ENCODE data around the gene ESCO1. TPM values are rescaled to one million over a fixed set of nuclear protein-coding genes. Genes with fewer than 3 reads are reported as not detected.
"Not testable (repeated sequence)": the region's sequence is repeated elsewhere in the genome, so short reads cannot be mapped to it uniquely, and the experiment has no call there.

Gene ESCO1
- total and polyA plus RNA-seq, 7 experiments from 2014 or later: 7.5 to 36.4 (median 33.4) TPM

DNA sequence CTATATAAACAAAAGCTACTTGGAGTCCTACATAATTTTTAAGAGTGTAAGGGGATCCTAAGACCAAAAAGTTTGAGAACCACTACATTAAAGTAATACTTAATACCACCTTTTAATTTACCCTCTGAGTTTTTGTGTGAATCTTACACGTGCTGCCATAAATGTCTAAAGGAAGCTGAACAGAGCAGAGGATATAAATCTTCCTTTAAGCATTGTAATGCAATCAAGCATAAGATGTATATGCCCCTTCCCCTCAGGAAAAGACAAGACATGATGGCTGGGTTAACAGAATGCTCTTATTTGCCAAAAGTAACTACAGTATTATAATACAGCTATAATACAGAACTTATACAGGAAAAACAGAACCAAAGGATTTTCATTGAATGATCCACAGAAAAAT, 2.9 kb downstream of the ESCO1 start:
- H3K36me3 ChIP-seq (ENCODE audit: control insufficient read depth in 2 of 3, insufficient read depth in 3 of 3, low read length in 3 of 3): peaks cover 0 to 8% (median 0%) of the 10 kb centered on the region in 3 experiments
- DNase-seq (no peak), ATAC-seq (no peak)
- Mint-ChIP-seq H3K27ac (peak overlapping the region in 1 of 9 donors; percentile 43), H3K4me1 (peaks cover 25 to 70% (median 48%) of the 10 kb centered on the region in 7 donors), H3K9me3 (peaks cover 0 to 8% (median 0%) of the 10 kb centered on the region in 11 donors), H3K4me3 (peak overlapping the region in 7 of 10 donors; percentile 3 to 98 (median 39)), H3K36me3 (peaks cover 0 to 8% (median 6%) of the 10 kb centered on the region in 5 donors), H3K27me3 (no peaks in the 10 kb centered on the region)
- H3K27me3 ChIP-seq (ENCODE audit: control insufficient read depth in 2 of 2, insufficient read depth in 2 of 2, low read length in 2 of 2): no peaks in the 10 kb centered on the region
- H3K27ac ChIP-seq (ENCODE audit: low read depth, low read length): no peak overlapping the region
- ChIA-PET POLR2A (interaction anchor here (1.0 to 1.9 kb wide), 4 partner anchors 15 to 144 kb away, joined by 3 to 6 read pairs (median 4); partner anchors contain the start of gene SNRPD1), CTCF (interaction anchor here (0.6 to 0.7 kb wide), 2 partner anchors 41 to 54 kb away, joined by 3 to 4 read pairs; no protein-coding TSS in a partner anchor)
- no peak overlapping the region for H3K4me3 ChIP-seq (ENCODE audit: low read length)
- intact Hi-C loops (cut with micrococcal nuclease): no loop called here
- H3K9me3 ChIP-seq (ENCODE audit: control insufficient read depth in 2 of 3, low read length in 3 of 3): no peaks in the 10 kb centered on the region
- H3K4me1 ChIP-seq (ENCODE audit: control insufficient read depth in 2 of 2, insufficient read depth in 2 of 2, low read length in 2 of 2): peaks cover 20 to 31% of the 10 kb centered on the region in 2 donors

DNA sequence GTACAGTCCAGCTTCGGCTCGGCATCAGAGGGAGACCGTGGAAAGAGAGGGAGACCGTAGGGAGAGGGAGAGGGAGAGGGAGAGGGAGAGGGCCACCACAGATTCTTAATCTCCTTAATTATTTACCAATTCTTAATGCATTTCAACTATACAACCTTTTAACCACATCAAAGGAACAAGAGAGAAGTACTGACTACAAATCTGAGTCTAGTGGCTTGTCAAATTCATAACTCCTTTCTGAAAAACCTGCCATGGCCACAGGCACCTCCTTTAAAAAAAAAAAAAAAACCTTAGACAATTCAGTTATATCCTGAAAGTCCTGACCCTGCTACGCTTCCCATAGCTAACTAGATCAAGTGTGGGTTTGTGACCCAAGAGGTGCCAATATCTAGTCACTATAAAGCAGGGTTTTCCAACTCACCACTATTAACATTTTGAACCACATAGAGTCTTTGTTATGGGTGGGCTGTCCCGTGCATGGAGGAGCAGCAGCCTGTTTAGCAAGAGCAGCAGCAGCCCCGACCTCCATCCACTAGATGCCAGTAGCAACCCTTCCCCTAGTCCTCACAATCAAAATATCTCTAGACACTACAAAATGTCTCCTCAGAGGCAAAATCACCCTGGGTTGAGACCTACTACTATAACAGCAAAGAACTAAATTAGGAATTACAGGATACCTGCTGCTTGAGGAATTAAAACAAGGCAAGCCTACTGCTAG, 6.8 kb downstream of the ESCO1 start:
- peaks cover 0 to 21% (median 13%) of the 10 kb centered on the region in 5 donors for H3K36me3 Mint-ChIP-seq
- peak overlapping the region in 7 of 10 donors; percentile 3 to 50 (median 29) for H3K4me3 Mint-ChIP-seq
- H3K27ac ChIP-seq (ENCODE audit: low read depth, low read length): no peak overlapping the region
- no peaks in the 10 kb centered on the region for H3K27me3 ChIP-seq (ENCODE audit: control insufficient read depth in 2 of 2, insufficient read depth in 2 of 2, low read length in 2 of 2)
- intact Hi-C loops (cut with micrococcal nuclease): no loop called here
- H3K36me3 ChIP-seq (ENCODE audit: control insufficient read depth in 2 of 3, insufficient read depth in 3 of 3, low read length in 3 of 3): no peaks in the 10 kb centered on the region
- H3K4me1 Mint-ChIP-seq: peaks cover 22 to 64% (median 43%) of the 10 kb centered on the region in 7 donors
- H3K27me3 Mint-ChIP-seq: no peaks in the 10 kb centered on the region
- H3K9me3 Mint-ChIP-seq: no peaks in the 10 kb centered on the region
- ChIA-PET POLR2A (interaction anchor here (0.6 kb wide), 1 partner anchor 24 kb away, joined by 3 read pairs; no protein-coding TSS in a partner anchor), CTCF (interaction anchor here (1.1 kb wide), 1 partner anchor 10 kb away, joined by 3 read pairs; no protein-coding TSS in a partner anchor)
- no peak for DNase-seq
- peaks cover 10 to 17% of the 10 kb centered on the region in 2 donors for H3K4me1 ChIP-seq (ENCODE audit: control insufficient read depth in 2 of 2, insufficient read depth in 2 of 2, low read length in 2 of 2)
- peak overlapping the region in 1 of 9 donors; percentile 43 for H3K27ac Mint-ChIP-seq
- H3K9me3 ChIP-seq (ENCODE audit: control insufficient read depth in 2 of 3, low read length in 3 of 3): no peaks in the 10 kb centered on the region
- ATAC-seq: peak; percentile 54
- no peak overlapping the region for H3K4me3 ChIP-seq (ENCODE audit: low read length)

DNA sequence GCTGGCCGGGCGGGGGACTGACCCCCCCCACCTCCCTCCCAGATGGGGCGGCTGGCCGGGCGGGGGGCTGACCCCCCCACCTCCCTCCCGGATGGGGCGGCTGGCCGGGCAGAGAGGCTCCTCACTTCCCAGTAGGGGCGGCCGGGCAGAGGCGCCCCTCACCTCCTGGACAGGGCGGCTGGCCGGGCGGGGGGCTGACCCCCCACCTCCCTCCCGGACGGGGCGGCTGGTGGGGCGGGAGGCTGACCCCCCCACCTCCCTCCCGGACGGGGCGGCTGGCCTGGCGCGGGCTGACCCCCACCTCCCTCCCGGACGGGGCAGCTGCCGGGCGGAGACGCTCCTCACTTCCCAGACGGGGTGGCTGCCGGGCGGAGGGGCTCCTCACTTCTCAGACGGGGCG, 8.1 kb downstream of the ESCO1 start:
- H3K9me3 ChIP-seq (ENCODE audit: control insufficient read depth in 2 of 3, low read length in 3 of 3); H3K4me3 ChIP-seq (ENCODE audit: low read length); H3K27me3 Mint-ChIP-seq; CTCF ChIA-PET; ATAC-seq; DNase-seq; intact Hi-C loops (cut with micrococcal nuclease); H3K4me3 Mint-ChIP-seq; POLR2A ChIA-PET; H3K4me1 ChIP-seq (ENCODE audit: control insufficient read depth in 2 of 2, insufficient read depth in 2 of 2, low read length in 2 of 2); H3K27ac Mint-ChIP-seq; H3K36me3 ChIP-seq (ENCODE audit: control insufficient read depth in 2 of 3, insufficient read depth in 3 of 3, low read length in 3 of 3); H3K27ac ChIP-seq (ENCODE audit: low read depth, low read length); H3K27me3 ChIP-seq (ENCODE audit: control insufficient read depth in 2 of 2, insufficient read depth in 2 of 2, low read length in 2 of 2); H3K9me3 Mint-ChIP-seq: not testable (repeated sequence)
- peaks cover 18 to 61% (median 42%) of the 10 kb centered on the region in 7 donors for H3K4me1 Mint-ChIP-seq
- peaks cover 0 to 21% (median 20%) of the 10 kb centered on the region in 5 donors for H3K36me3 Mint-ChIP-seq

DNA sequence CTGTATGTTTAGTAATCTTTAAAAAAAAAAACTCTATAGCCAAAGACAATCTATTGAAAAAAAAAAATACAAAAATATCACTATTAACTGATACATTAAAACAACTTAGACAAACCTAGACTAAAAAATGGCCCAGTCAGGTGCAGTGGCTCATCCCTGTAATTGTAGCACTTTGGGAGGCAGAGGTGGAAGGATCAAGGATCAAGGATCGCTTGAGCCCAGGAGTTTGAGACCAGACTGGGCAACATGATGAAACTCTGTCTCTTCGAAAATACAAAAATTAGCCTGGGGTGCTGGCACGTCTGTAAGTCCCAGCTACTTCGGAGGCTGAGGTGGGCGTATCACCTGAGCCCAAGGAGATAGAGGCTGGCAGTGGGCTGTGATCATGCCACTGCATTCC, 16.1 kb downstream of the ESCO1 start:
- DNase-seq (no peak), ATAC-seq (no peak)
- no peak overlapping the region for H3K4me3 Mint-ChIP-seq
- Histone ChIP-seq H3K27me3 (ENCODE audit: control insufficient read depth in 2 of 2, insufficient read depth in 2 of 2, low read length in 2 of 2) (no peaks in the 10 kb centered on the region), H3K27ac (ENCODE audit: low read depth, low read length) (no peak overlapping the region), H3K36me3 (ENCODE audit: control insufficient read depth in 2 of 3, insufficient read depth in 3 of 3, low read length in 3 of 3) (no peaks in the 10 kb centered on the region), H3K4me3 (ENCODE audit: low read length) (no peak overlapping the region), H3K4me1 (ENCODE audit: control insufficient read depth in 2 of 2, insufficient read depth in 2 of 2, low read length in 2 of 2) (no peaks in the 10 kb centered on the region), H3K9me3 (ENCODE audit: control insufficient read depth in 2 of 3, low read length in 3 of 3) (no peaks in the 10 kb centered on the region)
- ChIA-PET POLR2A (no interaction called here), CTCF (interaction anchor here (0.6 to 1.2 kb wide), 2 partner anchors 10 to 157 kb away, joined by 3 read pairs; no protein-coding TSS in a partner anchor)
- H3K27ac Mint-ChIP-seq: peak overlapping the region in 2 of 9 donors; percentile 26 to 30
- H3K9me3 Mint-ChIP-seq: no peaks in the 10 kb centered on the region
- peaks cover 0 to 21% (median 7%) of the 10 kb centered on the region in 5 donors for H3K36me3 Mint-ChIP-seq
- peaks cover 9 to 52% (median 32%) of the 10 kb centered on the region in 7 donors for H3K4me1 Mint-ChIP-seq
- intact Hi-C loops (cut with micrococcal nuclease): no loop called here
- H3K27me3 Mint-ChIP-seq: no peaks in the 10 kb centered on the region

DNA sequence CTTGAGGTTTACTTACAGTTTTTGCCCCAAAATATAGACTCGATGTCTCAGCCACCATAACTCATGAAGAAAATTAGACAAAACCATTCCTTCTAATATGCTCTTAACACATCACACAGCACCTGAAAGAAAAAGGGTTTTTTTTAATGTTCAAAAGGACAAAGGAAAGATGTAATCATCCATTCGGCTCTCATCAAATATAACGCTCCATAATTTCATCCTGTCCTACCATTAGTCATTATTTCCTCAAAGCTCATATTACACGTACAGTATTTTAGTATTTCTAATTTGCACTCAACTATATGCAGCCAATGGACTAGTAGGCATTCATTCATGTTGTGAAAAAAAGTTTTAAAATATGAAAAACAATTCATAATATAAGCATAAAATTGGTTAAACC, 24.8 kb downstream of the ESCO1 start:
- Histone ChIP-seq H3K4me1 (ENCODE audit: control insufficient read depth in 2 of 2, insufficient read depth in 2 of 2, low read length in 2 of 2) (no peaks in the 10 kb centered on the region), H3K27ac (ENCODE audit: low read depth, low read length) (no peak overlapping the region), H3K27me3 (ENCODE audit: control insufficient read depth in 2 of 2, insufficient read depth in 2 of 2, low read length in 2 of 2) (no peaks in the 10 kb centered on the region), H3K4me3 (ENCODE audit: low read length) (no peak overlapping the region), H3K9me3 (ENCODE audit: control insufficient read depth in 2 of 3, low read length in 3 of 3) (no peaks in the 10 kb centered on the region), H3K36me3 (ENCODE audit: control insufficient read depth in 2 of 3, insufficient read depth in 3 of 3, low read length in 3 of 3) (peaks cover 12 to 44% (median 16%) of the 10 kb centered on the region in 3 experiments)
- Mint-ChIP-seq H3K4me3 (no peak overlapping the region), H3K27ac (no peak overlapping the region), H3K9me3 (no peaks in the 10 kb centered on the region), H3K36me3 (peaks cover 17 to 63% (median 45%) of the 10 kb centered on the region in 5 donors), H3K4me1 (peaks cover 7 to 22% (median 14%) of the 10 kb centered on the region in 7 donors), H3K27me3 (no peaks in the 10 kb centered on the region)
- ATAC-seq: no peak
- no peak for DNase-seq
- ChIA-PET CTCF (no interaction called here), POLR2A (interaction anchor here (0.6 kb wide), 1 partner anchor 11 kb away, joined by 3 read pairs; no protein-coding TSS in a partner anchor)
- intact Hi-C loops (cut with micrococcal nuclease): no loop called here

DNA sequence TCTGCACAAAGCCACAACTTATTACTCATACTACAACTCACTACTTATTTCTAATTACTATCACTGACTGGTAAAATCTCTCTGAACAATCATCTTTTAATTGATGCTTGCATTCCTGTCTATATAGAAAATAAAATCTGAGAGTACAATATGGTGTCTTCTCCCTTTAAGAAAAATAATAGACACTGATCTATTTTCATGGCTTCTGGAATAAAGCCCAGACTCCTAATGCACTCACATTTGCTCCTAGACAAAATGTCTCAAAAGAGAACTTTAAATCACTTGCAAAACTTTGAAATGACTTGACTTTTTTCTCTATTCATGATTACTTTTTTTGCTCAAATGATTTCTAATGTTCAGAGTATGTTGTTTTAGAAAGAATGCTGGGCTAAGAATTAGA, 28.7 kb downstream of the ESCO1 start:
- Mint-ChIP-seq H3K9me3 (no peaks in the 10 kb centered on the region), H3K4me1 (peaks cover 0 to 13% (median 5%) of the 10 kb centered on the region in 7 donors), H3K27ac (no peak overlapping the region), H3K4me3 (no peak overlapping the region), H3K27me3 (no peaks in the 10 kb centered on the region), H3K36me3 (peaks cover 15 to 66% (median 42%) of the 10 kb centered on the region in 5 donors)
- ATAC-seq (no peak), DNase-seq (no peak)
- H3K36me3 ChIP-seq (ENCODE audit: control insufficient read depth in 2 of 3, insufficient read depth in 3 of 3, low read length in 3 of 3): peaks cover 16 to 71% (median 24%) of the 10 kb centered on the region in 3 experiments
- no peaks in the 10 kb centered on the region for H3K9me3 ChIP-seq (ENCODE audit: control insufficient read depth in 2 of 3, low read length in 3 of 3)
- ChIA-PET CTCF (no interaction called here), POLR2A (no interaction called here)
- no peaks in the 10 kb centered on the region for H3K27me3 ChIP-seq (ENCODE audit: control insufficient read depth in 2 of 2, insufficient read depth in 2 of 2, low read length in 2 of 2)
- no peak overlapping the region for H3K27ac ChIP-seq (ENCODE audit: low read depth, low read length)
- no peaks in the 10 kb centered on the region for H3K4me1 ChIP-seq (ENCODE audit: control insufficient read depth in 2 of 2, insufficient read depth in 2 of 2, low read length in 2 of 2)
- intact Hi-C loops (cut with micrococcal nuclease): no loop called here
- no peak overlapping the region for H3K4me3 ChIP-seq (ENCODE audit: low read length)
